ENCODE results near the gene PLCG1. TPM values are rescaled to one million over a fixed set of nuclear protein-coding genes. Genes with fewer than 3 reads are reported as not detected.

PLCG1 gene
- total RNA-seq, 1 experiment from 2014 or later = 45.6 TPM

GRCh38 chr20:41095110-41095969 lies 42.0 kb upstream of the PLCG1 start:
- H4K20me1 ChIP-seq (ENCODE audit: insufficient read depth) = peaks cover 17% of the 10 kb centered on the region; the same call in 1 of the 2 replicates
- no TSS peak for BruUV-seq (replicated peaks)
- TF ChIP-seq ZFX (IDR thresholded peaks at IDR 0.05) (no peak), POLR2A (IDR thresholded peaks at IDR 0.05; ENCODE audit: borderline replicate concordance, extremely low read depth, insufficient read depth, insufficient read length) (no peak), ELF1 (IDR thresholded peaks at IDR 0.05; ENCODE audit: borderline replicate concordance, low read depth) (no peak), YY1 (IDR thresholded peaks at IDR 0.05; ENCODE audit: extremely low read depth, insufficient replicate concordance, low read depth, low read length) (peak; percentile 52), SRF (IDR thresholded peaks at IDR 0.05; ENCODE audit: low read depth) (no peak), RAD21 (IDR thresholded peaks at IDR 0.05; ENCODE audit: low read depth) (peak; percentile 78)
- TF ChIP-seq, protein P1, sequence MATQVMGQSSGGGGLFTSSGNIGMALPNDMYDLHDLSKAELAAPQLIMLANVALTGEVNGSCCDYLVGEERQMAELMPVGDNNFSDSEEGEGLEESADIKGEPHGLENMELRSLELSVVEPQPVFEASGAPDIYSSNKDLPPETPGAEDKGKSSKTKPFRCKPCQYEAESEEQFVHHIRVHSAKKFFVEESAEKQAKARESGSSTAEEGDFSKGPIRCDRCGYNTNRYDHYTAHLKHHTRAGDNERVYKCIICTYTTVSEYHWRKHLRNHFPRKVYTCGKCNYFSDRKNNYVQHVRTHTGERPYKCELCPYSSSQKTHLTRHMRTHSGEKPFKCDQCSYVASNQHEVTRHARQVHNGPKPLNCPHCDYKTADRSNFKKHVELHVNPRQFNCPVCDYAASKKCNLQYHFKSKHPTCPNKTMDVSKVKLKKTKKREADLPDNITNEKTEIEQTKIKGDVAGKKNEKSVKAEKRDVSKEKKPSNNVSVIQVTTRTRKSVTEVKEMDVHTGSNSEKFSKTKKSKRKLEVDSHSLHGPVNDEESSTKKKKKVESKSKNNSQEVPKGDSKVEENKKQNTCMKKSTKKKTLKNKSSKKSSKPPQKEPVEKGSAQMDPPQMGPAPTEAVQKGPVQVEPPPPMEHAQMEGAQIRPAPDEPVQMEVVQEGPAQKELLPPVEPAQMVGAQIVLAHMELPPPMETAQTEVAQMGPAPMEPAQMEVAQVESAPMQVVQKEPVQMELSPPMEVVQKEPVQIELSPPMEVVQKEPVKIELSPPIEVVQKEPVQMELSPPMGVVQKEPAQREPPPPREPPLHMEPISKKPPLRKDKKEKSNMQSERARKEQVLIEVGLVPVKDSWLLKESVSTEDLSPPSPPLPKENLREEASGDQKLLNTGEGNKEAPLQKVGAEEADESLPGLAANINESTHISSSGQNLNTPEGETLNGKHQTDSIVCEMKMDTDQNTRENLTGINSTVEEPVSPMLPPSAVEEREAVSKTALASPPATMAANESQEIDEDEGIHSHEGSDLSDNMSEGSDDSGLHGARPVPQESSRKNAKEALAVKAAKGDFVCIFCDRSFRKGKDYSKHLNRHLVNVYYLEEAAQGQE (IDR thresholded peaks at IDR 0.05; ENCODE audit: low read depth) = no peak
- TF ChIP-seq, protein P2, sequence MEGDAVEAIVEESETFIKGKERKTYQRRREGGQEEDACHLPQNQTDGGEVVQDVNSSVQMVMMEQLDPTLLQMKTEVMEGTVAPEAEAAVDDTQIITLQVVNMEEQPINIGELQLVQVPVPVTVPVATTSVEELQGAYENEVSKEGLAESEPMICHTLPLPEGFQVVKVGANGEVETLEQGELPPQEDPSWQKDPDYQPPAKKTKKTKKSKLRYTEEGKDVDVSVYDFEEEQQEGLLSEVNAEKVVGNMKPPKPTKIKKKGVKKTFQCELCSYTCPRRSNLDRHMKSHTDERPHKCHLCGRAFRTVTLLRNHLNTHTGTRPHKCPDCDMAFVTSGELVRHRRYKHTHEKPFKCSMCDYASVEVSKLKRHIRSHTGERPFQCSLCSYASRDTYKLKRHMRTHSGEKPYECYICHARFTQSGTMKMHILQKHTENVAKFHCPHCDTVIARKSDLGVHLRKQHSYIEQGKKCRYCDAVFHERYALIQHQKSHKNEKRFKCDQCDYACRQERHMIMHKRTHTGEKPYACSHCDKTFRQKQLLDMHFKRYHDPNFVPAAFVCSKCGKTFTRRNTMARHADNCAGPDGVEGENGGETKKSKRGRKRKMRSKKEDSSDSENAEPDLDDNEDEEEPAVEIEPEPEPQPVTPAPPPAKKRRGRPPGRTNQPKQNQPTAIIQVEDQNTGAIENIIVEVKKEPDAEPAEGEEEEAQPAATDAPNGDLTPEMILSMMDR (IDR thresholded peaks at IDR 0.05 in 2 of 3, conservative IDR thresholded peaks at IDR 0.05 in 1 of 3; ENCODE audit: borderline replicate concordance in 1 of 3, insufficient read depth in 1 of 3, low read depth in 2 of 3, low read length in 2 of 3) = peak; percentile 73 to 91 (median 85)
- intact Hi-C loops (cut with micrococcal nuclease) = loop anchor here (1.0 kb wide), 2 partner anchors 105 to 127 kb away; no protein-coding TSS in a partner anchor
- H3K4me1 ChIP-seq (ENCODE audit: control insufficient read depth in 1 of 2, insufficient read depth in 2 of 2, low read length in 2 of 2) = no peaks in the 10 kb centered on the region
- POLR2A ChIA-PET = interaction anchor here (0.7 to 1.3 kb wide), 2 partner anchors 105 to 132 kb away, joined by 3 read pairs; no protein-coding TSS in a partner anchor
- no peak overlapping the region for H3K4me2 ChIP-seq (ENCODE audit: low read length)
- peaks cover 65 to 66% of the 10 kb centered on the region in 2 experiments for H3K36me3 ChIP-seq (ENCODE audit: control insufficient read depth in 1 of 2, insufficient read depth in 2 of 2, low read length in 2 of 2)
- H3K4me3 ChIP-seq (replicated peaks in 1 of 2; ENCODE audit: low read depth in 1 of 2, low read length in 2 of 2) = no peak overlapping the region
- no peaks in the 10 kb centered on the region for H3K9me3 ChIP-seq (ENCODE audit: control insufficient read depth in 1 of 2, insufficient read depth in 1 of 2, low read depth in 1 of 2, low read length in 2 of 2)
- peak; percentile 18 for DNase-seq (ENCODE audit: low read depth, low spot score)
- RAD21 ChIA-PET (ENCODE audit: low non-redundant PET in 1 of 2, low total read pairs in 2 of 2, uncharacterized antibody in 2 of 2, unreplicated experiment in 2 of 2) = interaction anchor here (0.7 to 1.6 kb wide), 5 partner anchors 7 to 107 kb away, joined by 3 to 8 read pairs (median 3); no protein-coding TSS in a partner anchor
- H3K27ac ChIP-seq (ENCODE audit: low read depth, low read length) = no peak overlapping the region; the same call in 1 of the 2 replicates
- peak; percentile 82 for ATAC-seq
- H2AFZ ChIP-seq (ENCODE audit: low read depth, low read length, poor library complexity, severe bottlenecking) = no peak overlapping the region
- no peaks in the 10 kb centered on the region for H3K27me3 ChIP-seq (ENCODE audit: insufficient read depth, low read length)
- CTCF ChIA-PET = interaction anchor here (0.8 to 3.0 kb wide), 9 partner anchors 9 to 132 kb away, joined by 3 to 59 read pairs (median 4); no protein-coding TSS in a partner anchor
- peaks cover 45% of the 10 kb centered on the region for H3K79me2 ChIP-seq (ENCODE audit: insufficient read depth, low read length)
- no peak overlapping the region for H3K9ac ChIP-seq (ENCODE audit: low read length)
- H3K9me2 ChIP-seq (ENCODE audit: insufficient read depth) = no peaks in the 10 kb centered on the region
